Body of pancreas (tissue), 4 donors: ENCODE measurements around the gene ITGA2. TPM values are rescaled to one million over a fixed set of nuclear protein-coding genes. Genes with fewer than 3 reads are reported as not detected.

Source experiments
- ATAC-seq: fragments of 150-250 bp; one replicate; pipeline ENCODE4 v1.9.1; 2016
- DNase-seq, 4 donors: peaks; one replicate each; pipeline ENCODE4 v3.0.0-alpha.2; 2019
- H3K27ac ChIP-seq, 4 donors: fragments of 200-600 bp; sonication (generic); 1 replicate in 3 of 4; 2 replicates in 1 of 4; pipeline versions ENCODE4 v1.5.1 to v1.6.1; 2016 to 2019; ENCODE audit warnings: mild to moderate bottlenecking in 1 of 4, mixed read lengths in 1 of 4, moderate library complexity in 1 of 4
- H3K27me3 ChIP-seq, 2 donors: fragments of 200-600 bp; sonication (generic); one replicate each; pipeline ENCODE4 v1.6.0; 2016; ENCODE audit warnings: mild to moderate bottlenecking in 1 of 2
- H3K36me3 ChIP-seq, 2 donors: fragments of 200-600 bp; sonication (generic); replicated peaks in 1 of 2; 2 replicates each; pipeline ENCODE4 v1.5.1; 2016; ENCODE audit warnings: low read depth in 2 of 2; ENCODE audit not compliant: insufficient read depth in 1 of 2
- H3K4me1 ChIP-seq: fragments of 200-600 bp; sonication (generic); one replicate; pipeline ENCODE4 v1.6.0; 2016
- H3K4me3 ChIP-seq, 2 donors: fragments of 200-600 bp; sonication (generic); 1 replicate in 1 of 2; 2 replicates in 1 of 2; pipeline ENCODE4 v1.5.1; 2016 to 2019
- H3K9me3 ChIP-seq, 3 donors: fragments of 200-600 bp; sonication (generic); 1 replicate in 2 of 3; 2 replicates in 1 of 3; pipeline ENCODE4 v1.5.1; 2016
- POLR2A ChIP-seq, 3 donors: fragments of 450-650 bp; IDR thresholded peaks; one replicate each; pipeline ENCODE4 v1.6.1; 2016; ENCODE audit warnings: antibody characterized with exemption in 3 of 3, mild to moderate bottlenecking in 2 of 3
- WGBS, 2 donors: methylation state at CpG; one replicate each; pipeline ENCODE4 v1.1.5; 2017; 5-methylcytosine and 5-hydroxymethylcytosine counted together
- intact Hi-C: fragments of 100-400 bp; cut with DNase I; formaldehyde crosslinking; loops from one replicate; pipeline ENCODE4 v1.15.1; 2023
- total RNA-seq, 2 donors: library from RNA; depleted of rRNA; stranded (reverse); fragments of >200 nt; gene quantifications; one replicate each; pipeline ENCODE4 v1.1.0, GENCODE V29; 2016
- TF ChIP-seq, protein P1 (sequence below), 7 experiments: fragments of 450-650 bp in 4 of 7; fragments of 200-600 bp in 3 of 7; sonication (generic) in 3 of 7; IDR thresholded peaks; one replicate each; pipeline ENCODE4 v1.5.1; 2016 to 2019; ENCODE audit warnings: antibody characterized with exemption in 7 of 7

The ITGA2 gene
- total RNA-seq, result 1 to 10 TPM; 4.0 to 4.4 TPM

DNA sequence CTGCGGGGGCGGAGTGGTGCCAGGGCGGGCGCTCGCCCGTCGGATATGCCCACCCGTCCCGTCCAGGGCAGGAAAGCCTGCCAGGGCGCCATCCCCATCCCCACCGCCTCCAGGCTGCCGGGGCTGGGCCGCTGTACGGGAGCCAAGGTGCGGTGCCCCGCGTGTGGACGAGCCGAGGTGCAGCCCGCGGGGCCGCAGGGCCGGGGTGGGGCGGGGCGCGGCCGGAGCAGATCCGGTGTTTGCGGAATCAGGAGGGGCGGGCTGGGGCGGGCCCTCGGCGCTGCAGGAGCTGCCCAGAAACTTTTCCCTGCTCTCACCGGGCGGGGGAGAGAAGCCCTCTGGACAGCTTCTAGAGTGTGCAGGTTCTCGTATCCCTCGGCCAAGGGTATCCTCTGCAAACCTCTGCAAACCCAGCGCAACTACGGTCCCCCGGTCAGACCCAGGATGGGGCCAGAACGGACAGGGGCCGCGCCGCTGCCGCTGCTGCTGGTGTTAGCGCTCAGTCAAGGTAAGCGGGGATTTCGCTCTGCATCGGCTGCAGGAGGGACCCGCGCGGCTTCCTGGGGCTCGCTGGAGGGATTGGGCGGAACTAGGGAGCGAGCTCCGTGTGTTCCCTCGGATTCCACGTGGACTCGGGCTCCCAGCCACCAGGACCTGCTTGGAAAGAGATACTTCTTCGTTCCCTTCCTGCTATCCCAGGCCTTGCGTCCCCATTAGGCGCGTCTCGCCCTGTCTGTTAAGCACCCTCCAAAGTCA lies at the start of gene ITGA2:
Gene ITGA2, plus strand, starts transcription at position 328 of the 756 bp plus-strand sequence. Its CDS starts 117 bp downstream, at position 445.
- WGBS, 2 donors, result 0 to 3% methylated on average over 6 to 36 of the region's 64 CpGs
- peaks cover 15% of the 10 kb centered on the region for H3K4me1 ChIP-seq
- peak; percentile 80 for ATAC-seq
- intact Hi-C loops, result no loop called here
- peak in 2 of 3 donors; percentile 37 to 40 for TF ChIP-seq POLR2A (IDR thresholded peaks at IDR 0.05)
- TF ChIP-seq, protein P1, sequence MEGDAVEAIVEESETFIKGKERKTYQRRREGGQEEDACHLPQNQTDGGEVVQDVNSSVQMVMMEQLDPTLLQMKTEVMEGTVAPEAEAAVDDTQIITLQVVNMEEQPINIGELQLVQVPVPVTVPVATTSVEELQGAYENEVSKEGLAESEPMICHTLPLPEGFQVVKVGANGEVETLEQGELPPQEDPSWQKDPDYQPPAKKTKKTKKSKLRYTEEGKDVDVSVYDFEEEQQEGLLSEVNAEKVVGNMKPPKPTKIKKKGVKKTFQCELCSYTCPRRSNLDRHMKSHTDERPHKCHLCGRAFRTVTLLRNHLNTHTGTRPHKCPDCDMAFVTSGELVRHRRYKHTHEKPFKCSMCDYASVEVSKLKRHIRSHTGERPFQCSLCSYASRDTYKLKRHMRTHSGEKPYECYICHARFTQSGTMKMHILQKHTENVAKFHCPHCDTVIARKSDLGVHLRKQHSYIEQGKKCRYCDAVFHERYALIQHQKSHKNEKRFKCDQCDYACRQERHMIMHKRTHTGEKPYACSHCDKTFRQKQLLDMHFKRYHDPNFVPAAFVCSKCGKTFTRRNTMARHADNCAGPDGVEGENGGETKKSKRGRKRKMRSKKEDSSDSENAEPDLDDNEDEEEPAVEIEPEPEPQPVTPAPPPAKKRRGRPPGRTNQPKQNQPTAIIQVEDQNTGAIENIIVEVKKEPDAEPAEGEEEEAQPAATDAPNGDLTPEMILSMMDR (IDR thresholded peaks at IDR 0.05), result no peak
- H3K36me3 ChIP-seq, result no peaks in the 10 kb centered on the region
- H3K27ac ChIP-seq, result peak within 1 kb of the TSS; percentile 8 to 69 (median 43)
- no peaks in the 10 kb centered on the region for H3K27me3 ChIP-seq
- H3K4me3 ChIP-seq, result peak within 1 kb of the TSS; percentile 35 to 68
- H3K9me3 ChIP-seq, result no peaks in the 10 kb centered on the region
- peak; percentile 43 to 69 (median 50) for DNase-seq

DNA sequence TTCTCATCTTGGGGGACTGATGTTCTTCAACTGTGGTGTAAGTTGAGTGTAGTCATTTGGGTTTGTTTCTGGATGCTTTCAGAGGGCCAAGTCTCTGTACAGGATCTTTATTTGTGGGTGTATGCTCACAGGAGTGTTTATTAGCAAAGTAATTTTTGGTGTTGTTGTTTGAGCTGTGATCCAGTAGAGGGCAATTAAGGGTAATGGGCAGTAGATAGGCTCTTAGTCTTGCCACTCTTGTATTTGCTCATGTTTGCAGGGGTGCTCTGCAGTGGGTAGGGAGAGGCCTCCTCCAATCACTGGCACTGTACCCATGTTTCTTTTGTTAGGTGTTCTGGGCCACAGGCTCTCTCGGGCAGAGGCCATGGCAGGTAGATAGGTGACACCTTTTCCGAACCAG lies 45.9 kb upstream of the ITGA2 start:
- no peaks in the 10 kb centered on the region for H3K27me3 ChIP-seq
- no peak for TF ChIP-seq POLR2A (IDR thresholded peaks at IDR 0.05)
- TF ChIP-seq, protein P1 (IDR thresholded peaks at IDR 0.05), result no peak
- intact Hi-C loops, result no loop called here
- H3K4me1 ChIP-seq, result no peaks in the 10 kb centered on the region
- WGBS, 2 donors, result 71 to 95% methylated on average over 2 of the region's 2 CpGs
- DNase-seq (no peak), ATAC-seq (no peak)
- no peaks in the 10 kb centered on the region for H3K36me3 ChIP-seq
- no peak overlapping the region for H3K4me3 ChIP-seq
- no peak overlapping the region for H3K27ac ChIP-seq
- no peaks in the 10 kb centered on the region for H3K9me3 ChIP-seq

DNA sequence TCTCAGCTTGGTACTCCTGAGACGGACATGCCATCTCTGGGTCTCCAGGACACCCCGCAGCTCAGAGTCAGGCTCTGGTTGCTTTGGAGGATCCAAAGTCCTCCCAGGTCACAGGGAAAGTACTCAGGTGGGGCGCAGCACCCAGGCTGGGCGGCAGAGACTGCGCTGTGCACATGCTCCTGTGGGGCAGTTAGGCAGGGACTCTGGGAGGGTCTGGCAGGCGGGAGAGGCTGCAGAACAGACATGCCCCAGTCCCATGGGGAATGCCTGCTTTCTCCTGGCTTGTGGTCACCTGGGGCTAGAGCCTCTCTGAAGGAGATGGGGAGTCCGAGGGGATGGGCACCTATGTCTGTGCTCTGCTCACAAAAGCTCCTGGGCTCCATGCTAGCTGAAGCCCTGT lies 45.3 kb upstream of the ITGA2 start:
- DNase-seq (no peak), ATAC-seq (no peak)
- Histone ChIP-seq H3K36me3 (no peaks in the 10 kb centered on the region), H3K4me1 (no peaks in the 10 kb centered on the region), H3K27me3 (no peaks in the 10 kb centered on the region), H3K4me3 (no peak overlapping the region), H3K27ac (no peak overlapping the region), H3K9me3 (no peaks in the 10 kb centered on the region)
- 74 to 82% methylated on average over 4 to 7 of the region's 7 CpGs for WGBS, 2 donors
- intact Hi-C loops, result no loop called here
- TF ChIP-seq, protein P1 (IDR thresholded peaks at IDR 0.05), result no peak
- TF ChIP-seq POLR2A (IDR thresholded peaks at IDR 0.05), result no peak

DNA sequence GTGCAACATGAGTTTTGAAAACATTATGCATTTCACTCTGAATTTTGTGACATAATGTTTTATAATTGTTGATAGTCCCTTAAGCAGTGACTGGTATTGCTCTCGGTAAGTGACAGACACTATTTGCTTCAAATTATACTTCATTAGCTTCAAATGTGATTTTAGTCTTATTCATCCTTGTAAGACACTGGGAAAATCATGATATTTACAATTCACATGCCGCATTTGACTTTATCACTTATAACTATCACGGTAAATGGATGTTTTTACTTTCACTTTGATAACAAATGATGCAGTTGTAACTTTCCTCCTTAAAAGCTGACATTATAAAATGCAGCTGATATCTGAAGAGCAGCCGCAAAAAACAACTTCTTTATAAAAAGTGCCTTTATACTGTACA lies 44.1 kb upstream of the ITGA2 start:
- ATAC-seq (no peak), DNase-seq (no peak)
- no peak overlapping the region for H3K4me3 ChIP-seq
- no peaks in the 10 kb centered on the region for H3K27me3 ChIP-seq
- no peaks in the 10 kb centered on the region for H3K9me3 ChIP-seq
- H3K36me3 ChIP-seq, result no peaks in the 10 kb centered on the region
- no peaks in the 10 kb centered on the region for H3K4me1 ChIP-seq
- intact Hi-C loops, result loop anchor here (5.0 kb wide), 1 partner anchor 157 kb away; no protein-coding TSS in a partner anchor
- no peak for TF ChIP-seq POLR2A (IDR thresholded peaks at IDR 0.05)
- TF ChIP-seq, protein P1 (IDR thresholded peaks at IDR 0.05), result no peak
- no peak overlapping the region for H3K27ac ChIP-seq
- 13 to 18% methylated on average over 4 of the region's 4 CpGs for WGBS, 2 donors
